ENCODE measurements around the gene ASGR2. TPM values are rescaled to one million over a fixed set of nuclear protein-coding genes. Genes with fewer than 3 reads are reported as not detected.

ASGR2 gene
- total RNA-seq, 1 experiment from 2014 or later = 0.13 TPM

- ChIA-PET CTCF (interaction anchor here (0.8 to 1.0 kb wide), 2 partner anchors 34 to 85 kb away, joined by 3 read pairs; no protein-coding TSS in a partner anchor), POLR2A (no interaction called here)
- DNase-seq (ENCODE audit: low spot score) (no peak), ATAC-seq (no peak)
- no peak for TF ChIP-seq NR2C2 (CRISPR knock-in tag; IDR thresholded peaks at IDR 0.05)
- no peak for TF ChIP-seq RELA (CRISPR knock-in tag; IDR thresholded peaks at IDR 0.05; ENCODE audit: borderline replicate concordance)
- TF ChIP-seq OVOL2 (CRISPR knock-in tag; IDR thresholded peaks at IDR 0.05; ENCODE audit: borderline replicate concordance) = no peak
- no peak for TF ChIP-seq SP1 (CRISPR knock-in tag; conservative IDR thresholded peaks at IDR 0.05)
- TF ChIP-seq ZNF219 (CRISPR knock-in tag; IDR thresholded peaks at IDR 0.05; ENCODE audit: borderline replicate concordance) = no peak
- no peak for TF ChIP-seq ESRRA (CRISPR knock-in tag; IDR thresholded peaks at IDR 0.05; ENCODE audit: borderline replicate concordance)
- TF ChIP-seq E2F4 (CRISPR knock-in tag; IDR thresholded peaks at IDR 0.05; ENCODE audit: borderline replicate concordance, low read depth) = no peak
- TF ChIP-seq ZNF396 (CRISPR knock-in tag; IDR thresholded peaks at IDR 0.05; ENCODE audit: borderline replicate concordance) = no peak
- TF ChIP-seq ZNF416 (CRISPR knock-in tag; IDR thresholded peaks at IDR 0.05) = no peak
- TF ChIP-seq CREM (CRISPR knock-in tag; IDR thresholded peaks at IDR 0.05) = no peak
- no peak for TF ChIP-seq NFE2L1 (CRISPR knock-in tag; IDR thresholded peaks at IDR 0.05)
- TF ChIP-seq USF1 (CRISPR knock-in tag; IDR thresholded peaks at IDR 0.05) = no peak
- TF ChIP-seq ZNF317 (CRISPR knock-in tag; IDR thresholded peaks at IDR 0.05; ENCODE audit: borderline replicate concordance, low read depth) = no peak
- H3K9me3 Mint-ChIP-seq = peaks cover 8% of the 10 kb centered on the region
- peaks cover 7% of the 10 kb centered on the region for H3K27me3 Mint-ChIP-seq (ENCODE audit: low read depth)
- no peaks in the 10 kb centered on the region for H3K4me1 Mint-ChIP-seq
- H3K36me3 Mint-ChIP-seq = no peaks in the 10 kb centered on the region
- no peak within 1 kb of the TSS for H3K4me3 Mint-ChIP-seq
- no peak within 1 kb of the TSS; the same call in 1 of the 2 replicates for H3K27ac Mint-ChIP-seq
Observed at GRCh38 chr17:7079581-7080455, 34.8 kb downstream of the ASGR2 start, which contains the start of gene CLEC10A. Gene CLEC10A, minus strand, starts transcription at chr17:7080251. Its CDS starts 1,439 bp downstream, at chr17:7078812.

- no peaks in the 10 kb centered on the region for H3K4me1 Mint-ChIP-seq
- H3K4me3 Mint-ChIP-seq = no peak overlapping the region
- H3K27me3 Mint-ChIP-seq (ENCODE audit: low read depth) = peaks cover 8% of the 10 kb centered on the region
- peaks cover 13% of the 10 kb centered on the region for H3K9me3 Mint-ChIP-seq
- H3K36me3 Mint-ChIP-seq = no peaks in the 10 kb centered on the region
- DNase-seq (ENCODE audit: low spot score) (no peak), ATAC-seq (no peak)
- ChIA-PET POLR2A (no interaction called here), CTCF (no interaction called here)
- no peak overlapping the region for H3K27ac Mint-ChIP-seq
- no peak for TF ChIP-seq GABPB1 (CRISPR knock-in tag; IDR thresholded peaks at IDR 0.05)
- no peak for TF ChIP-seq ZNF317 (CRISPR knock-in tag; IDR thresholded peaks at IDR 0.05; ENCODE audit: borderline replicate concordance, low read depth)
- TF ChIP-seq NFE2L1 (CRISPR knock-in tag; IDR thresholded peaks at IDR 0.05) = no peak
- no peak for TF ChIP-seq CBFB (CRISPR knock-in tag; IDR thresholded peaks at IDR 0.05; ENCODE audit: low read depth)
- no peak for TF ChIP-seq ZNF512 (CRISPR knock-in tag; IDR thresholded peaks at IDR 0.05; ENCODE audit: borderline replicate concordance)
- TF ChIP-seq FOXK1 (CRISPR knock-in tag; IDR thresholded peaks at IDR 0.05) = no peak
- no peak for TF ChIP-seq ERG (CRISPR knock-in tag; IDR thresholded peaks at IDR 0.05)
- no peak for TF ChIP-seq SMAD3 (CRISPR knock-in tag; IDR thresholded peaks at IDR 0.05; ENCODE audit: borderline replicate concordance)
- TF ChIP-seq ZNF263 (CRISPR knock-in tag; IDR thresholded peaks at IDR 0.05; ENCODE audit: low read depth) = no peak
- TF ChIP-seq CREM (CRISPR knock-in tag; IDR thresholded peaks at IDR 0.05) = no peak
- no peak for TF ChIP-seq ATF6 (CRISPR knock-in tag; IDR thresholded peaks at IDR 0.05)
- no peak for TF ChIP-seq MLX (CRISPR knock-in tag; IDR thresholded peaks at IDR 0.05)
- TF ChIP-seq NR3C1 (CRISPR knock-in tag; conservative IDR thresholded peaks at IDR 0.05; ENCODE audit: low read depth) = no peak
- TF ChIP-seq ATF3 (CRISPR knock-in tag; conservative IDR thresholded peaks at IDR 0.05) = no peak
- no peak for TF ChIP-seq IRF2 (CRISPR knock-in tag; IDR thresholded peaks at IDR 0.05; ENCODE audit: borderline replicate concordance, low read depth)
- no peak for TF ChIP-seq ZBTB21 (CRISPR knock-in tag; IDR thresholded peaks at IDR 0.05; ENCODE audit: borderline replicate concordance)
Observed at GRCh38 chr17:7078711-7079110, 35.9 kb downstream of the ASGR2 start.

Data from WTC11 (cell line).